ENCODE results near the gene SRC. TPM values are rescaled to one million over a fixed set of nuclear protein-coding genes. Genes with fewer than 3 reads are reported as not detected.

SRC gene
- total and polyA plus RNA-seq, 2 experiments from 2014 or later, result 8.0 to 25.9 TPM

DNA sequence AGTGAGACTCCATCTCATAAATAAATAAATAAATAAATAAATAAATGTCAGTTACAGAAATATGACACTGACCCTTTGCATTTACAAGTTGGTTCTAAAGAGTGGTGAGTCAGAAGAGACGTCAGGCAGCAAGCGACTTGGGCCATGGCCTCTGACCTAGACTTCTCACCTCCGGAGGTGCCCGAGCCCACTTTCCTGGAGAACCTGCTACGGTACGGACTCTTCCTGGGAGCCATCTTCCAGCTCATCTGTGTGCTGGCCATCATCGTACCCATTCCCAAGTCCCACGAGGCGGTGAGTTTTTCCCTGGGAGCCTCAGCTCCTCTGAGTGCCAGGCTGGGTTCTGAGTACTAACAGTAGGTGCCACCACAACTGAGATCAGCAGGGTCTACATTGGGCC lies 44.8 kb upstream of the SRC start:
- Histone ChIP-seq H3K9me2 (ENCODE audit: insufficient read depth) (no peaks in the 10 kb centered on the region), H3F3A (replicated peaks; ENCODE audit: low read depth) (no peaks in the 10 kb centered on the region)
- no peak for ATAC-seq

More for the DNA sequence above, 44.8 kb upstream of the SRC start:
- Histone ChIP-seq H3K79me2 (replicated peaks; ENCODE audit: insufficient read depth) (peaks cover 25% of the 10 kb centered on the region), H3K27ac (ENCODE audit: low read depth) (no peak overlapping the region), H3K36me3 (ENCODE audit: insufficient read depth) (no peaks in the 10 kb centered on the region), H3K27me3 (ENCODE audit: insufficient read depth) (no peaks in the 10 kb centered on the region), H3K4me1 (ENCODE audit: insufficient read depth) (peaks cover 5% of the 10 kb centered on the region; the same call in 1 of the 2 replicates), H3K4me2 (no peak overlapping the region), H4K20me1 (replicated peaks; ENCODE audit: insufficient read depth) (peaks cover 9% of the 10 kb centered on the region; the same call in 1 of the 2 replicates), H3K4me3 (no peak overlapping the region), H2AFZ (no peak overlapping the region)
- Mint-ChIP-seq H3K27ac (no peak overlapping the region), H3K4me1 (peaks cover 8% of the 10 kb centered on the region), H3K27me3 (ENCODE audit: insufficient read depth, low read depth, poor library complexity) (no peaks in the 10 kb centered on the region), H3K36me3 (ENCODE audit: low read depth) (peaks cover 30% of the 10 kb centered on the region), H3K4me3 (no peak overlapping the region), H3K9me3 (no peaks in the 10 kb centered on the region)
- TF ChIP-seq, protein P1, sequence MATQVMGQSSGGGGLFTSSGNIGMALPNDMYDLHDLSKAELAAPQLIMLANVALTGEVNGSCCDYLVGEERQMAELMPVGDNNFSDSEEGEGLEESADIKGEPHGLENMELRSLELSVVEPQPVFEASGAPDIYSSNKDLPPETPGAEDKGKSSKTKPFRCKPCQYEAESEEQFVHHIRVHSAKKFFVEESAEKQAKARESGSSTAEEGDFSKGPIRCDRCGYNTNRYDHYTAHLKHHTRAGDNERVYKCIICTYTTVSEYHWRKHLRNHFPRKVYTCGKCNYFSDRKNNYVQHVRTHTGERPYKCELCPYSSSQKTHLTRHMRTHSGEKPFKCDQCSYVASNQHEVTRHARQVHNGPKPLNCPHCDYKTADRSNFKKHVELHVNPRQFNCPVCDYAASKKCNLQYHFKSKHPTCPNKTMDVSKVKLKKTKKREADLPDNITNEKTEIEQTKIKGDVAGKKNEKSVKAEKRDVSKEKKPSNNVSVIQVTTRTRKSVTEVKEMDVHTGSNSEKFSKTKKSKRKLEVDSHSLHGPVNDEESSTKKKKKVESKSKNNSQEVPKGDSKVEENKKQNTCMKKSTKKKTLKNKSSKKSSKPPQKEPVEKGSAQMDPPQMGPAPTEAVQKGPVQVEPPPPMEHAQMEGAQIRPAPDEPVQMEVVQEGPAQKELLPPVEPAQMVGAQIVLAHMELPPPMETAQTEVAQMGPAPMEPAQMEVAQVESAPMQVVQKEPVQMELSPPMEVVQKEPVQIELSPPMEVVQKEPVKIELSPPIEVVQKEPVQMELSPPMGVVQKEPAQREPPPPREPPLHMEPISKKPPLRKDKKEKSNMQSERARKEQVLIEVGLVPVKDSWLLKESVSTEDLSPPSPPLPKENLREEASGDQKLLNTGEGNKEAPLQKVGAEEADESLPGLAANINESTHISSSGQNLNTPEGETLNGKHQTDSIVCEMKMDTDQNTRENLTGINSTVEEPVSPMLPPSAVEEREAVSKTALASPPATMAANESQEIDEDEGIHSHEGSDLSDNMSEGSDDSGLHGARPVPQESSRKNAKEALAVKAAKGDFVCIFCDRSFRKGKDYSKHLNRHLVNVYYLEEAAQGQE (IDR thresholded peaks at IDR 0.05; ENCODE audit: unreplicated experiment), result no peak
- TF ChIP-seq EZH2 (IDR thresholded peaks at IDR 0.05; ENCODE audit: low read depth, unreplicated experiment), result no peak
- TF ChIP-seq EZH2phosphoT487 (IDR thresholded peaks at IDR 0.05; ENCODE audit: unreplicated experiment), result no peak
- no peak for TF ChIP-seq NANOG (IDR thresholded peaks at IDR 0.05; ENCODE audit: borderline replicate concordance)
- TF ChIP-seq, protein P2, sequence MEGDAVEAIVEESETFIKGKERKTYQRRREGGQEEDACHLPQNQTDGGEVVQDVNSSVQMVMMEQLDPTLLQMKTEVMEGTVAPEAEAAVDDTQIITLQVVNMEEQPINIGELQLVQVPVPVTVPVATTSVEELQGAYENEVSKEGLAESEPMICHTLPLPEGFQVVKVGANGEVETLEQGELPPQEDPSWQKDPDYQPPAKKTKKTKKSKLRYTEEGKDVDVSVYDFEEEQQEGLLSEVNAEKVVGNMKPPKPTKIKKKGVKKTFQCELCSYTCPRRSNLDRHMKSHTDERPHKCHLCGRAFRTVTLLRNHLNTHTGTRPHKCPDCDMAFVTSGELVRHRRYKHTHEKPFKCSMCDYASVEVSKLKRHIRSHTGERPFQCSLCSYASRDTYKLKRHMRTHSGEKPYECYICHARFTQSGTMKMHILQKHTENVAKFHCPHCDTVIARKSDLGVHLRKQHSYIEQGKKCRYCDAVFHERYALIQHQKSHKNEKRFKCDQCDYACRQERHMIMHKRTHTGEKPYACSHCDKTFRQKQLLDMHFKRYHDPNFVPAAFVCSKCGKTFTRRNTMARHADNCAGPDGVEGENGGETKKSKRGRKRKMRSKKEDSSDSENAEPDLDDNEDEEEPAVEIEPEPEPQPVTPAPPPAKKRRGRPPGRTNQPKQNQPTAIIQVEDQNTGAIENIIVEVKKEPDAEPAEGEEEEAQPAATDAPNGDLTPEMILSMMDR (conservative IDR thresholded peaks at IDR 0.05; ENCODE audit: low read depth in 2 of 2), result no peak
- TF ChIP-seq, protein P3, sequence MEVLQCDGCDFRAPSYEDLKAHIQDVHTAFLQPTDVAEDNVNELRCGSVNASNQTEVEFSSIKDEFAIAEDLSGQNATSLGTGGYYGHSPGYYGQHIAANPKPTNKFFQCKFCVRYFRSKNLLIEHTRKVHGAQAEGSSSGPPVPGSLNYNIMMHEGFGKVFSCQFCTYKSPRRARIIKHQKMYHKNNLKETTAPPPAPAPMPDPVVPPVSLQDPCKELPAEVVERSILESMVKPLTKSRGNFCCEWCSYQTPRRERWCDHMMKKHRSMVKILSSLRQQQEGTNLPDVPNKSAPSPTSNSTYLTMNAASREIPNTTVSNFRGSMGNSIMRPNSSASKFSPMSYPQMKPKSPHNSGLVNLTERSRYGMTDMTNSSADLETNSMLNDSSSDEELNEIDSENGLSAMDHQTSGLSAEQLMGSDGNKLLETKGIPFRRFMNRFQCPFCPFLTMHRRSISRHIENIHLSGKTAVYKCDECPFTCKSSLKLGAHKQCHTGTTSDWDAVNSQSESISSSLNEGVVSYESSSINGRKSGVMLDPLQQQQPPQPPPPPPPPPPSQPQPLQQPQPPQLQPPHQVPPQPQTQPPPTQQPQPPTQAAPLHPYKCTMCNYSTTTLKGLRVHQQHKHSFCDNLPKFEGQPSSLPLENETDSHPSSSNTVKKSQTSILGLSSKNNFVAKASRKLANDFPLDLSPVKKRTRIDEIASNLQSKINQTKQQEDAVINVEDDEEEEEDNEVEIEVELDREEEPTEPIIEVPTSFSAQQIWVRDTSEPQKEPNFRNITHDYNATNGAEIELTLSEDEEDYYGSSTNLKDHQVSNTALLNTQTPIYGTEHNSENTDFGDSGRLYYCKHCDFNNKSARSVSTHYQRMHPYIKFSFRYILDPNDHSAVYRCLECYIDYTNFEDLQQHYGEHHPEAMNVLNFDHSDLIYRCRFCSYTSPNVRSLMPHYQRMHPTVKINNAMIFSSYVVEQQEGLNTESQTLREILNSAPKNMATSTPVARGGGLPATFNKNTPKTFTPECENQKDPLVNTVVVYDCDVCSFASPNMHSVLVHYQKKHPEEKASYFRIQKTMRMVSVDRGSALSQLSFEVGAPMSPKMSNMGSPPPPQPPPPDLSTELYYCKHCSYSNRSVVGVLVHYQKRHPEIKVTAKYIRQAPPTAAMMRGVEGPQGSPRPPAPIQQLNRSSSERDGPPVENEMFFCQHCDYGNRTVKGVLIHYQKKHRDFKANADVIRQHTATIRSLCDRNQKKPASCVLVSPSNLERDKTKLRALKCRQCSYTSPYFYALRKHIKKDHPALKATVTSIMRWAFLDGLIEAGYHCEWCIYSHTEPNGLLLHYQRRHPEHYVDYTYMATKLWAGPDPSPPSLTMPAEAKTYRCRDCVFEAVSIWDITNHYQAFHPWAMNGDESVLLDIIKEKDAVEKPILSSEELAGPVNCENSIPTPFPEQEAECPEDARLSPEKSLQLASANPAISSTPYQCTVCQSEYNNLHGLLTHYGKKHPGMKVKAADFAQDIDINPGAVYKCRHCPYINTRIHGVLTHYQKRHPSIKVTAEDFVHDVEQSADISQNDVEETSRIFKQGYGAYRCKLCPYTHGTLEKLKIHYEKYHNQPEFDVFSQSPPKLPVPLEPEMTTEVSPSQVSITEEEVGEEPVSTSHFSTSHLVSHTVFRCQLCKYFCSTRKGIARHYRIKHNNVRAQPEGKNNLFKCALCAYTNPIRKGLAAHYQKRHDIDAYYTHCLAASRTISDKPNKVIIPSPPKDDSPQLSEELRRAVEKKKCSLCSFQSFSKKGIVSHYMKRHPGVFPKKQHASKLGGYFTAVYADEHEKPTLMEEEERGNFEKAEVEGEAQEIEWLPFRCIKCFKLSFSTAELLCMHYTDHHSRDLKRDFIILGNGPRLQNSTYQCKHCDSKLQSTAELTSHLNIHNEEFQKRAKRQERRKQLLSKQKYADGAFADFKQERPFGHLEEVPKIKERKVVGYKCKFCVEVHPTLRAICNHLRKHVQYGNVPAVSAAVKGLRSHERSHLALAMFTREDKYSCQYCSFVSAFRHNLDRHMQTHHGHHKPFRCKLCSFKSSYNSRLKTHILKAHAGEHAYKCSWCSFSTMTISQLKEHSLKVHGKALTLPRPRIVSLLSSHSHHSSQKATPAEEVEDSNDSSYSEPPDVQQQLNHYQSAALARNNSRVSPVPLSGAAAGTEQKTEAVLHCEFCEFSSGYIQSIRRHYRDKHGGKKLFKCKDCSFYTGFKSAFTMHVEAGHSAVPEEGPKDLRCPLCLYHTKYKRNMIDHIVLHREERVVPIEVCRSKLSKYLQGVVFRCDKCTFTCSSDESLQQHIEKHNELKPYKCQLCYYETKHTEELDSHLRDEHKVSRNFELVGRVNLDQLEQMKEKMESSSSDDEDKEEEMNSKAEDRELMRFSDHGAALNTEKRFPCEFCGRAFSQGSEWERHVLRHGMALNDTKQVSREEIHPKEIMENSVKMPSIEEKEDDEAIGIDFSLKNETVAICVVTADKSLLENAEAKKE (CRISPR knock-in tag; IDR thresholded peaks at IDR 0.05), result no peak
- TF ChIP-seq CREB1 (CRISPR knock-in tag; IDR thresholded peaks at IDR 0.05; ENCODE audit: low read depth), result no peak
- TF ChIP-seq STAT1 (IDR thresholded peaks at IDR 0.05; ENCODE audit: unreplicated experiment), result no peak
- no peak for TF ChIP-seq ZNF331 (CRISPR knock-in tag; IDR thresholded peaks at IDR 0.05; ENCODE audit: low read depth)
- no peak for TF ChIP-seq JUNB (IDR thresholded peaks at IDR 0.05; ENCODE audit: unreplicated experiment)
- no peak for TF ChIP-seq POLR2AphosphoS5 (IDR thresholded peaks at IDR 0.05; ENCODE audit: low read depth)
- no peak for DNase-seq (ENCODE audit: low spot score)
